ENCODE measurements around the gene SKAP1.
A peak's percentile ranks its signal among the peaks of the same experiment; 100 is the strongest.
"Not testable (repeated sequence)": the region's sequence is repeated elsewhere in the genome, so short reads cannot be mapped to it uniquely, and the experiment has no call there.

SKAP1 gene

GRCh38 chr17:48282303-48282702 lies 147.7 kb downstream of the SKAP1 start:
- DNase-seq (ENCODE audit: low spot score), result no peak

GRCh38 chr17:48278760-48279491 lies 151.1 kb downstream of the SKAP1 start:
- DNase-seq (ENCODE audit: low spot score), result no peak

- DNase-seq (ENCODE audit: low spot score), result no peak
These were observed 153.2 kb downstream of the SKAP1 start for GRCh38 chr17:48276776-48277175.

- no peak for DNase-seq (ENCODE audit: low spot score)
These were observed 159.1 kb downstream of the SKAP1 start for GRCh38 chr17:48270899-48271298.

- no peak for DNase-seq (ENCODE audit: low spot score)
These were observed 160.8 kb downstream of the SKAP1 start for GRCh38 chr17:48269209-48269608.

- DNase-seq (ENCODE audit: low spot score), result no peak
These were observed 166.3 kb downstream of the SKAP1 start for GRCh38 chr17:48263731-48264035.

- peak; percentile 41 for DNase-seq (ENCODE audit: low spot score)
These were observed 166.9 kb downstream of the SKAP1 start for GRCh38 chr17:48262982-48263730.

GRCh38 chr17:48261297-48261880 lies 168.6 kb downstream of the SKAP1 start:
- DNase-seq (ENCODE audit: low spot score), result peak; percentile 83

GRCh38 chr17:48259694-48260291 lies 170.2 kb downstream of the SKAP1 start:
- DNase-seq (ENCODE audit: low spot score), result peak; percentile 70

GRCh38 chr17:48258331-48258730 lies 171.7 kb downstream of the SKAP1 start:
- no peak for DNase-seq (ENCODE audit: low spot score)

GRCh38 chr17:48255759-48256158 lies 174.3 kb downstream of the SKAP1 start:
- DNase-seq (ENCODE audit: low spot score), result no peak

GRCh38 chr17:48254896-48255295 lies 175.1 kb downstream of the SKAP1 start:
- DNase-seq (ENCODE audit: low spot score), result no peak

GRCh38 chr17:48253975-48254374 lies 176.0 kb downstream of the SKAP1 start:
- no peak for DNase-seq (ENCODE audit: low spot score)

GRCh38 chr17:48251950-48252349 lies 178.1 kb downstream of the SKAP1 start:
- DNase-seq (ENCODE audit: low spot score), result no peak

GRCh38 chr17:48250949-48251348 lies 179.1 kb downstream of the SKAP1 start:
- no peak for DNase-seq (ENCODE audit: low spot score)

GRCh38 chr17:48250059-48250458 lies 180.0 kb downstream of the SKAP1 start:
- DNase-seq (ENCODE audit: low spot score), result not testable (repeated sequence)

GRCh38 chr17:48247603-48248002 lies 182.4 kb downstream of the SKAP1 start:
- no peak for DNase-seq (ENCODE audit: low spot score)

- peak; percentile 65 for DNase-seq (ENCODE audit: low spot score)
These were observed 183.0 kb downstream of the SKAP1 start for GRCh38 chr17:48247038-48247437.

GRCh38 chr17:48246612-48247011 lies 183.4 kb downstream of the SKAP1 start:
- DNase-seq (ENCODE audit: low spot score), result peak; percentile 91

GRCh38 chr17:48245465-48246033 lies 184.5 kb downstream of the SKAP1 start:
- not testable (repeated sequence) for DNase-seq (ENCODE audit: low spot score)

- DNase-seq (ENCODE audit: low spot score), result peak; percentile 47
These were observed 185.2 kb downstream of the SKAP1 start for GRCh38 chr17:48244814-48245213.

- peak; percentile 95 for DNase-seq (ENCODE audit: low spot score)
These were observed 185.8 kb downstream of the SKAP1 start for GRCh38 chr17:48244121-48244711.
